ENCODE results near the gene GTSF1L.

DNA sequence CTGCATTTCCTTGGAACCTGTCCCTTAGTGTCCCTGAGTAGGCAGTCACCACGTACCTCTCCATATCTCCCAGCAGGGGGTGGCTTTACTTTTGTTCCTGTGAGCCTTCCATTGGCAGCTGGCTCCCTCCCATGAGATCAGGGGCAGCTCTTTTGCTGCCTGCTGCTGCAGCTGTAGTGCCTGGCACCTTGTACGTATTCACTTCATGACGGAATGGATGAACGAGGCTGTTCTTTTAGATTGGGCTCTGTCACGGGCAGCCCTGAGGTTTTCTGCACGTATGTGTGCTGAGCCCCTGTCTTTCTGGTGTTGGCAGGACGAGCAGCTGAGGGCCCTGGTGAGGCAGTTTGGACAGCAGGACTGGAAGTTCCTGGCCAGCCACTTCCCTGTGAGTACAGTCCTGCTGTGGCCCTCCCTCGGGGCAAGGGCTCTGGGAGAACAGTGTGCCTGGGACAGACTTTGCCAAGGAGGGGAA is 45.3 kb downstream of the GTSF1L start:
- TF ChIP-seq, protein P1, sequence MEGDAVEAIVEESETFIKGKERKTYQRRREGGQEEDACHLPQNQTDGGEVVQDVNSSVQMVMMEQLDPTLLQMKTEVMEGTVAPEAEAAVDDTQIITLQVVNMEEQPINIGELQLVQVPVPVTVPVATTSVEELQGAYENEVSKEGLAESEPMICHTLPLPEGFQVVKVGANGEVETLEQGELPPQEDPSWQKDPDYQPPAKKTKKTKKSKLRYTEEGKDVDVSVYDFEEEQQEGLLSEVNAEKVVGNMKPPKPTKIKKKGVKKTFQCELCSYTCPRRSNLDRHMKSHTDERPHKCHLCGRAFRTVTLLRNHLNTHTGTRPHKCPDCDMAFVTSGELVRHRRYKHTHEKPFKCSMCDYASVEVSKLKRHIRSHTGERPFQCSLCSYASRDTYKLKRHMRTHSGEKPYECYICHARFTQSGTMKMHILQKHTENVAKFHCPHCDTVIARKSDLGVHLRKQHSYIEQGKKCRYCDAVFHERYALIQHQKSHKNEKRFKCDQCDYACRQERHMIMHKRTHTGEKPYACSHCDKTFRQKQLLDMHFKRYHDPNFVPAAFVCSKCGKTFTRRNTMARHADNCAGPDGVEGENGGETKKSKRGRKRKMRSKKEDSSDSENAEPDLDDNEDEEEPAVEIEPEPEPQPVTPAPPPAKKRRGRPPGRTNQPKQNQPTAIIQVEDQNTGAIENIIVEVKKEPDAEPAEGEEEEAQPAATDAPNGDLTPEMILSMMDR (conservative IDR thresholded peaks at IDR 0.05; ENCODE audit: low read depth, low read length), result no peak
- no peak for TF ChIP-seq EZH2 (IDR thresholded peaks at IDR 0.05; ENCODE audit: borderline replicate concordance, low read depth, low read length, poor library complexity, severe bottlenecking)
